Left forelimb (tissue), 1 donor: ENCODE data around the gene SLC7A14.

ENCODE experiments used
- DNase-seq: peaks from one replicate; pipeline ENCODE4 v3.0.0-alpha.2; 2018; ENCODE audit warnings: low spot score

SLC7A14 gene

GRCh38 chr3:170534227-170534626 is 51.6 kb downstream of the SLC7A14 start:
- no peak for DNase-seq

DNA sequence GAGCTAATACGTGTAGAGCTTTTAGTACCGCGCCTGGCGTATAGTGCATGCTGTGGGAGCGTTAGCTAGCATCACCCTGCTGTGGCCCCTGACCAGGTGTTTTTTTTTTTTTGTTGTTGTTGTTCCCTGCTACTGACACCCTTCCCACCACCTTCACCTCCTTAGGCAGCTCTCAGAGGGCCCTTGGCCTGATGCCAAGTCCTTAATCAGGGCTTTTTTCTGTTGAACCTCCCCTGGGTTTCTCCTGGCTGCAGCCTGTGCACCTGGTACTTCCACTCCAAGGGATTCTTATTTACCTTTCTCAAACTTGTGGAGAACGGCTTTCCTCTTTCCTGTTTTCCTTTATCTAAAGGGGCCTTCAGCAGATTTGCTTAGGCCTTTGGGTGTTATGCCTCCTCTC is 53.3 kb downstream of the SLC7A14 start:
- DNase-seq, result no peak

DNA sequence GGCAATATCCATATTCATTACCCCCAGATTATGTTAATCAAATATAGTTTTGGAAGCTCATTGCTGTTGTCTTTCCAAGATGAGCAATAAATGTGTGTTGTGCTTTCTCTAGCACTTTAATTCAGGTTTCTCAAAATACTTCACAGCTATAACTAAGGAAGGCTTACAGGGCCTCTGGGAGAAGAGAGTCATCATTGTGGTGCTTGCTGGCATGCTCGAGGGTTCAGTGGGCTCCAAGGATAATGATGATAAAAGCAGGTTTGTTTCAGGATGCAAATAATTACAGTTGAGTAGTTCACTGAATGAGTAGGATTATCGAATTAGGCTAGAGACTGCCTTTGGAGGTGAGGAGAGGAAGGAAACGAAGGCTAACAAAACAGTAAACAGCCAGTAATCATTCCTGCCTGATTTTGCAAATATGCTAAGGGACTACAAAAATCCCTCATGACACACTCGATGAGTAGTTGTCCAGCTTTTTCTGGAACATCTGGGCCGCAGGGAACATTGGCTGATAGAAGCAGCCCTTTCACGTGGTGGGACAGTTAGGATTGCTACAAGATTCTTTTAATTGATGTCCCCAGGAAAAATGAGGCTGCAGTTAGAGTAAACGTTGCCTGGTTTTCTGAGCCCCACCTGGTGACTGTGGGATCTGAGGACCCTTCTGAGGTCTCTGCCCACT is 54.1 kb downstream of the SLC7A14 start:
- no peak for DNase-seq

DNA sequence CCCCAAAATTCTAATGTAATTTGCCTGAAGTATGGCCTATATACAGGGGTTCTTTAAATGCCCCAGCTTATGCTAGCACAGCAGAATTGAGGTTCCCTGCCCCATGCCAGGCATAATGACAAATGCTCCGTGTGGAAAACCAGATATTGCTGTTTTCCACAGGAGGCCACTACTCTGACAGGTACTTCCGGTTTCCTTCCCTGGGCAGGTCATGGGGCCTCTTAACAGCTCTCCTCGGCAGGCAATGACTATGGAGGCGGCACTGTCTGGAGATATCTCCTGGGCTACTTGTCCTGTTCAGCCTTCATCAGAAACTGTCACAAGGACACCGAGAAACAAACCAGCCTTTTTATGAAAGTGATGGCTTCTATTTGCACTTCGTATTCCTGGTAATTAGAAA is 54.8 kb downstream of the SLC7A14 start:
- no peak for DNase-seq

GRCh38 chr3:170529912-170530311 is 56.0 kb downstream of the SLC7A14 start:
- no peak for DNase-seq

- DNase-seq, result no peak
These were observed 56.5 kb downstream of the SLC7A14 start for GRCh38 chr3:170529346-170529745.

- no peak for DNase-seq
These were observed 57.1 kb downstream of the SLC7A14 start for GRCh38 chr3:170528726-170529125.

GRCh38 chr3:170524073-170524472 is 61.8 kb downstream of the SLC7A14 start:
- no peak for DNase-seq

DNA sequence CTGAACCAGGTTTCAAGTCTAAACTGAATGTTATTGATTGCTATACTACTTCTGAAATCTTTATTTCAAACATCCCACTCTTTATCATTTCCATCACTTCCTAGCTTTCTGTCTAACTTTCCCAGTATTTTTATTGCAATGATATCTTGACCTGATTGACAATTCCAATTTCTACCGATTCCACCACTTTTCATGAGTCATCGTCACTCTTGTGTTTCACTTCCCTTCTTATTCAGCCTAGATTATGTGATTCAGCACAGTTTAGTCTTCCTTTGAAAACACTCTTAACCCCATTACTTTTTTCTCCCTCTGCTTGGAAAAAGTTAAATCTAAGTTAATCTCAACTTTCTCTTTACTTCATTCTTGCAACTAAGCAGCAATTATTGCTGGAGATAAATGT is 62.6 kb downstream of the SLC7A14 start:
- DNase-seq, result no peak

DNA sequence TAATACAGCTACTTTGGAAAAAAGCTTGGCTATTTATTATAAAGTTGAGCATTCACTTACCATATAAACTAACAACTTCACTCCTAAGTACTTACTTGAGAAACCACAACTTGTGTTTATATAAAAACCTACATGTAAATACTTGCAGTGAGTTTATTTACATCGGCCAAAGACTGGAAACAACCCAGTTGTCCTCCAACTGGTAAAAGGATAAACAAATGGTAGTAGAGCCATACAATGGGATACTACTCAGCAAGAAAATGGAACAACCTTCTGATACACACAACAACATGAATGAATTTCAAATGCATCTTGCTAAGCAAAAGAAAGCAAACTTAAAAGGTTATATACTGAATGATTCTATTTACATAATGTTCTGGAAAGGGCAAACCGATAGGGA is 63.7 kb downstream of the SLC7A14 start:
- DNase-seq, result no peak

- no peak for DNase-seq
These were observed 64.9 kb downstream of the SLC7A14 start for GRCh38 chr3:170520996-170521395.

GRCh38 chr3:170517242-170517945 is 68.5 kb downstream of the SLC7A14 start:
- no peak for DNase-seq

- DNase-seq, result no peak
These were observed 72.2 kb downstream of the SLC7A14 start for GRCh38 chr3:170513642-170514041.

- DNase-seq, result no peak
These were observed 74.5 kb downstream of the SLC7A14 start for GRCh38 chr3:170511371-170511770.

DNA sequence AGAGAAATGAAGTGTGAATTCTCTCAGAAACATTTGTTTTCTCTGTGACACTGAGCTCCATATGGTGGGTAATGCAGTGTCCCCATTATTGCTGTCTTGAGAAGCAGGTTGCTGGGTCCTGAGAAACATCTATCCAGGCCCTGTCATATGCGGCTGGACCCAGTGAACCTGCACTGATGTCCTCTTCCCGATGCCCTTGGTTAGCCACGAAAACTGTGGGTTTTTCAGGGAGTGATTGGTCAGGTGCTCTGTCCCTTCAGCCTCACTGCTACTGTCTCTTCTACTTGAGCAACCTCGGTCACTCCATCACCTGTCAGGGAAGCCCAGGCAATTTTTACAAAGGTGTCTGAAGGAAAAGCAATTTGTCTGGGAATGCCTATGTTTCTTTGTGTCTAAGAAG is 77.0 kb downstream of the SLC7A14 start:
- DNase-seq, result no peak

DNA sequence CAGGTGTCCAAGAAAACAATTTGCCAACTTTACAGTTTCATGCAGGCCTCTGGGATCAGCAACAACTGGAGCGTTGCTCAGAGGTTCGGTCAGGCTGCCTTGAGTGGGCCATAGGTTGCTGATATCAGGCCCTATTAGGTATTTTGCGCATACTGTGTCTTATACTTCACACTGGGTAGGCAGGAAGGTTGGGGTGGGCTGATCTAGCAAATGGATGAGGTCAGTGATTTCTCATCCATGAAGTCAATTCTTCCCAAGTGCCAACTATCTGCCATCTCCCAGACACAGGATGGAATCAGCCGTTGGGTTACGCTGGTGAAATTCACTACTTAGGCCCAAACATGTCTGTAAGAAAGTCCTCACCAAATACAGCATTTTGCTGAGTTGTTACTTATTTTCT is 77.6 kb downstream of the SLC7A14 start:
- DNase-seq, result no peak

DNA sequence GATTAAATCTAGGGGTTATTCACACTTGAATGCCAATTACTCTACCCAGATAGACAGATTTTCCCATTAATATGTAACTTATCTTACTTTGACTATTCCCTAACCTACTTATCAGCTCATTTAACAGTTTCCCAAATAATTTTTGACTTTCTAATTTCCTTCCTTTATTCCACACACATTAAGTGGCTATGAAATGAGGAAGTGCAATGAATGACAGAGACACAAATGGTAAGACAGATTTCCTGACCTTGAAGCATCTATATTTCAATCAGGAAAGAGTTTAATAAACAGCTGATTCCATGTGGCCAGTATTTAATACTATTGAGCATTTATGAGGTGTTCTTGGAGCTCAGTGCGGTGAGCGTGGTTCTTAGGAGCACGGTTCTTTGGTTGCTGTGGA is 78.8 kb downstream of the SLC7A14 start:
- no peak for DNase-seq

- DNase-seq, result no peak
These were observed 79.3 kb downstream of the SLC7A14 start for GRCh38 chr3:170506556-170506955.

DNA sequence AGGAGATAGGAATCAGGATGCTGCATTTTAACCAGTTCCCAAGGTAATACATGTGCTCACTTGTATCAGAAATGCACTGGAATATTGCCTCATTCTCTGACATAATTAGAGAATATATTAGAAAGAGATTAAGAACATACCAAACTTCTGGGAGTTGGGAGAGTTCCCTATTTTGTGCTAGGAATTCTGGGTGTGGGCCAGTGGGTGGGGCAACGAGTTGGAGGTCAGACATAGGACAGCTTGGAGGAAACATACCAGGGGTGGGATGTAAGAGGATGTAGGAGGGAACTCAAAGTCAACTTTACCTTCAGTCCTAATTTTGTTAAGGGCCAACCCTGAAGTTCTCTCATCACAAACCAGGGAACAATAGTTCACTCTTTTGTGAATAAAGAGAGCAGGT is 83.6 kb downstream of the SLC7A14 start:
- DNase-seq, result no peak

- no peak for DNase-seq
These were observed 84.9 kb downstream of the SLC7A14 start for GRCh38 chr3:170500995-170501394.

- no peak for DNase-seq
These were observed 85.4 kb downstream of the SLC7A14 start for GRCh38 chr3:170500462-170500861.

- no peak for DNase-seq
These were observed 86.2 kb downstream of the SLC7A14 start for GRCh38 chr3:170499562-170500156.
